Stimulated activated CD4-positive, alpha-beta T cell treated with anti-CD3 and anti-CD28 coated beads, Interleukin-1b, Interleukin-23, amount 100 ng/mL, for 48 hours (primary cell): Measurements from ENCODE around the gene PLEKHF1.

ENCODE experiments used
- DNase-seq: peaks from one replicate; pipeline ENCODE4 v3.0.0-alpha.2; 2020

PLEKHF1 gene

GRCh38 chr19:29680447-29680846, 15.2 kb downstream of the PLEKHF1 start:
- DNase-seq = peak; percentile 87

GRCh38 chr19:29680937-29681336, 15.7 kb downstream of the PLEKHF1 start:
- no peak for DNase-seq

GRCh38 chr19:29681422-29682235, 16.4 kb downstream of the PLEKHF1 start:
- DNase-seq = no peak

GRCh38 chr19:29682236-29682895, 17.1 kb downstream of the PLEKHF1 start:
- no peak for DNase-seq

GRCh38 chr19:29683009-29683408, 17.7 kb downstream of the PLEKHF1 start:
- DNase-seq = no peak

GRCh38 chr19:29685326-29685725, 20.1 kb downstream of the PLEKHF1 start:
- no peak for DNase-seq

- no peak for DNase-seq
These were observed 21.1 kb downstream of the PLEKHF1 start for GRCh38 chr19:29686285-29686805.

- peak; percentile 80 for DNase-seq
These were observed 22.1 kb downstream of the PLEKHF1 start for GRCh38 chr19:29687244-29687896.

GRCh38 chr19:29687897-29688728, 22.9 kb downstream of the PLEKHF1 start:
- no peak for DNase-seq

GRCh38 chr19:29690842-29691241, 25.6 kb downstream of the PLEKHF1 start:
- peak; percentile 60 for DNase-seq

GRCh38 chr19:29694161-29694560, 28.9 kb downstream of the PLEKHF1 start:
- no peak for DNase-seq

- peak; percentile 82 for DNase-seq
These were observed 29.7 kb downstream of the PLEKHF1 start for GRCh38 chr19:29694669-29695627.

GRCh38 chr19:29695765-29696564, 30.7 kb downstream of the PLEKHF1 start:
- DNase-seq = no peak

GRCh38 chr19:29696565-29696846, 31.2 kb downstream of the PLEKHF1 start:
- no peak for DNase-seq

- DNase-seq = no peak
These were observed 32.4 kb downstream of the PLEKHF1 start for GRCh38 chr19:29697523-29698261.

- no peak for DNase-seq
These were observed 34.6 kb downstream of the PLEKHF1 start for GRCh38 chr19:29699861-29700260.

- no peak for DNase-seq
These were observed 35.2 kb downstream of the PLEKHF1 start for GRCh38 chr19:29700498-29700897.

GRCh38 chr19:29702161-29702962, 37.1 kb downstream of the PLEKHF1 start:
- no peak for DNase-seq

GRCh38 chr19:29702963-29703320, 37.7 kb downstream of the PLEKHF1 start:
- DNase-seq = no peak
